Measurements from ENCODE around the gene GNA14.

- TF ChIP-seq, protein P1, sequence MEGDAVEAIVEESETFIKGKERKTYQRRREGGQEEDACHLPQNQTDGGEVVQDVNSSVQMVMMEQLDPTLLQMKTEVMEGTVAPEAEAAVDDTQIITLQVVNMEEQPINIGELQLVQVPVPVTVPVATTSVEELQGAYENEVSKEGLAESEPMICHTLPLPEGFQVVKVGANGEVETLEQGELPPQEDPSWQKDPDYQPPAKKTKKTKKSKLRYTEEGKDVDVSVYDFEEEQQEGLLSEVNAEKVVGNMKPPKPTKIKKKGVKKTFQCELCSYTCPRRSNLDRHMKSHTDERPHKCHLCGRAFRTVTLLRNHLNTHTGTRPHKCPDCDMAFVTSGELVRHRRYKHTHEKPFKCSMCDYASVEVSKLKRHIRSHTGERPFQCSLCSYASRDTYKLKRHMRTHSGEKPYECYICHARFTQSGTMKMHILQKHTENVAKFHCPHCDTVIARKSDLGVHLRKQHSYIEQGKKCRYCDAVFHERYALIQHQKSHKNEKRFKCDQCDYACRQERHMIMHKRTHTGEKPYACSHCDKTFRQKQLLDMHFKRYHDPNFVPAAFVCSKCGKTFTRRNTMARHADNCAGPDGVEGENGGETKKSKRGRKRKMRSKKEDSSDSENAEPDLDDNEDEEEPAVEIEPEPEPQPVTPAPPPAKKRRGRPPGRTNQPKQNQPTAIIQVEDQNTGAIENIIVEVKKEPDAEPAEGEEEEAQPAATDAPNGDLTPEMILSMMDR (IDR thresholded peaks at IDR 0.05; ENCODE audit: poor library complexity, severe bottlenecking), result no peak
- TF ChIP-seq EP300 (conservative IDR thresholded peaks at IDR 0.05; ENCODE audit: poor library complexity, severe bottlenecking) (no peak), RAD21 (conservative IDR thresholded peaks at IDR 0.05) (no peak), EZH2 (IDR thresholded peaks at IDR 0.05; ENCODE audit: borderline replicate concordance, insufficient read depth, low read length, poor library complexity, severe bottlenecking) (no peak), MXI1 (conservative IDR thresholded peaks at IDR 0.05; ENCODE audit: poor library complexity, severe bottlenecking) (no peak), REST (IDR thresholded peaks at IDR 0.05; ENCODE audit: borderline replicate concordance) (no peak), POLR2AphosphoS5 (IDR thresholded peaks at IDR 0.05) (no peak), TAF1 (IDR thresholded peaks at IDR 0.05; ENCODE audit: low read depth) (no peak)
These were observed 52.6 kb downstream of the GNA14 start for GRCh38 chr9:77595426-77596095.
